ENCODE results near the gene INKA2. TPM values are rescaled to one million over a fixed set of nuclear protein-coding genes. Genes with fewer than 3 reads are reported as not detected.

INKA2 gene
- total RNA-seq, result 1 to 10 TPM in 4 of 6 experiments, under 1 TPM in 2; 0.43 to 2.2 (median 1.4) TPM
- long read RNA-seq, result 0 reads

DNA sequence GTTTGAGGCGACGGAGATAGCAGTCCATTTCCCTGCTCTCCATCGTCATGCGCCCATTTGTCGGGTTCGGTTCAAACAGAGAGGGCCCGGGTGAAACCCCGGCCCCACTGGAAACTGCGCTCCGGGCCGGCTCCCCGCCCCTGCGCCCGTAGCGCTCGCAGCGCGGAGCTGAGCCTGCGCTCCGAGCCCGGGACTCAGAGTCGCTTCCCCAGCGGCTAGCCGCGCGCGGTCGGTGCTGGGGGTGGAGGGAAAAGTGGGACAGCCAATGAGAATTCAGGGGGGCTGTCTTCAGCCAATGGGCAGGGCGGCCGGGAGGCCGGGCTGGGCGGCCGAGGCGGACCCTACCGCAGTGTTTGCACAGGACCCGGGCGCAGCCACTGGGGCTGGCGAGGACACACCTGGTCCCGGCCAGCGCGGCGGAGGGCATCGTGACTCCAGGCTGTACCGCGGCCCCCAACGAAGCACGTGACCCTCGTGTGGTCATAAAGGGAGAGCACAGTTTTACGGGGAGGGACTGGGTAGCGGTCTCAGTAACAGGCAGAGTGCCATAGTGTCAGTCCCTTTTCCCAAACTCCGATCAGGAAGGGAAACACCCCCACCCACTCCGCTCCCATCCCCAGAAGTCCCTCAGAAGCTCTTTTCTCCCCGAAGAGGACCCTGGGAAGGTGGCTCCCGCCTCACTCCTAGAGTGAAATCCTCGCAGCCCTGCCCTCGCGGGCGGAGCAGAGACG lies at the start of gene INKA2:
TSS of gene INKA2 (minus strand) at position 202 of the 731 bp plus-strand sequence. CDS start at position 49, 153 bp downstream.
- under 1% methylated on average over 31 of the region's 59 CpGs for WGBS (ENCODE audit: insufficient coverage, low coverage, low lambda C conversion rate, missing lambda C conversion rate)
- Histone ChIP-seq H3K36me3 (no peaks in the 10 kb centered on the region), H3K9me3 (no peaks in the 10 kb centered on the region), H3K27ac (peak within 1 kb of the TSS; percentile 33 to 60 (median 59)), H3K4me1 (peaks cover 0 to 17% (median 0%) of the 10 kb centered on the region in 4 donors), H3K27me3 (peaks cover 0 to 3% of the 10 kb centered on the region in 2 donors), H3K4me3 (peak within 1 kb of the TSS; percentile 58 to 62 (median 58))
- TF ChIP-seq POLR2A (IDR thresholded peaks at IDR 0.05), result peak; percentile 83
- TF ChIP-seq, protein P1, sequence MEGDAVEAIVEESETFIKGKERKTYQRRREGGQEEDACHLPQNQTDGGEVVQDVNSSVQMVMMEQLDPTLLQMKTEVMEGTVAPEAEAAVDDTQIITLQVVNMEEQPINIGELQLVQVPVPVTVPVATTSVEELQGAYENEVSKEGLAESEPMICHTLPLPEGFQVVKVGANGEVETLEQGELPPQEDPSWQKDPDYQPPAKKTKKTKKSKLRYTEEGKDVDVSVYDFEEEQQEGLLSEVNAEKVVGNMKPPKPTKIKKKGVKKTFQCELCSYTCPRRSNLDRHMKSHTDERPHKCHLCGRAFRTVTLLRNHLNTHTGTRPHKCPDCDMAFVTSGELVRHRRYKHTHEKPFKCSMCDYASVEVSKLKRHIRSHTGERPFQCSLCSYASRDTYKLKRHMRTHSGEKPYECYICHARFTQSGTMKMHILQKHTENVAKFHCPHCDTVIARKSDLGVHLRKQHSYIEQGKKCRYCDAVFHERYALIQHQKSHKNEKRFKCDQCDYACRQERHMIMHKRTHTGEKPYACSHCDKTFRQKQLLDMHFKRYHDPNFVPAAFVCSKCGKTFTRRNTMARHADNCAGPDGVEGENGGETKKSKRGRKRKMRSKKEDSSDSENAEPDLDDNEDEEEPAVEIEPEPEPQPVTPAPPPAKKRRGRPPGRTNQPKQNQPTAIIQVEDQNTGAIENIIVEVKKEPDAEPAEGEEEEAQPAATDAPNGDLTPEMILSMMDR (IDR thresholded peaks at IDR 0.05), result no peak
- intact Hi-C loops (cut with DNase I), result no loop called here
- DNase-seq (peak; percentile 92 to 94 (median 93)), ATAC-seq (peak; percentile 88 to 96 (median 93))

GRCh38 chr1:111786669-111787207 lies 47.5 kb upstream of the INKA2 start:
- no peaks in the 10 kb centered on the region for H3K36me3 ChIP-seq
- ATAC-seq (no peak), DNase-seq (no peak)
- 80% methylated on average over 1 of the region's 9 CpGs for WGBS (ENCODE audit: insufficient coverage, low coverage, low lambda C conversion rate, missing lambda C conversion rate)
- TF ChIP-seq, protein P1 (IDR thresholded peaks at IDR 0.05), result no peak
- TF ChIP-seq POLR2A (IDR thresholded peaks at IDR 0.05), result no peak
- no peaks in the 10 kb centered on the region for H3K4me1 ChIP-seq
- no peak overlapping the region for H3K27ac ChIP-seq
- no peak overlapping the region for H3K4me3 ChIP-seq
- H3K9me3 ChIP-seq, result no peaks in the 10 kb centered on the region
- H3K27me3 ChIP-seq, result no peaks in the 10 kb centered on the region
- intact Hi-C loops (cut with DNase I), result no loop called here

- no peaks in the 10 kb centered on the region for H3K9me3 ChIP-seq
- H3K36me3 ChIP-seq, result no peaks in the 10 kb centered on the region
- no peak overlapping the region for H3K27ac ChIP-seq
- intact Hi-C loops (cut with DNase I), result no loop called here
- TF ChIP-seq, protein P1 (IDR thresholded peaks at IDR 0.05), result no peak
- no peaks in the 10 kb centered on the region for H3K27me3 ChIP-seq
- ATAC-seq (no peak), DNase-seq (no peak)
- no peaks in the 10 kb centered on the region for H3K4me1 ChIP-seq
- WGBS (ENCODE audit: insufficient coverage, low coverage, low lambda C conversion rate, missing lambda C conversion rate), result 94% methylated on average over 4 of the region's 4 CpGs
- no peak overlapping the region for H3K4me3 ChIP-seq
Measured at GRCh38 chr1:111784273-111784901, 45.2 kb upstream of the INKA2 start.

- Histone ChIP-seq H3K27me3 (no peaks in the 10 kb centered on the region), H3K27ac (no peak overlapping the region), H3K4me3 (no peak overlapping the region), H3K4me1 (no peaks in the 10 kb centered on the region), H3K36me3 (no peaks in the 10 kb centered on the region), H3K9me3 (no peaks in the 10 kb centered on the region)
- DNase-seq (no peak), ATAC-seq (no peak)
- TF ChIP-seq, protein P1 (IDR thresholded peaks at IDR 0.05), result no peak
- TF ChIP-seq POLR2A (IDR thresholded peaks at IDR 0.05), result no peak
- intact Hi-C loops (cut with DNase I), result no loop called here
- no CpG with 5 or more reads among the region's 2 CpGs for WGBS (ENCODE audit: insufficient coverage, low coverage, low lambda C conversion rate, missing lambda C conversion rate)
Measured at GRCh38 chr1:111779546-111779945, 40.4 kb upstream of the INKA2 start.
